NT2/D1 (cell line): Measurements from ENCODE around the gene SPATA46.
"Not testable (repeated sequence)": the region's sequence is repeated elsewhere in the genome, so short reads cannot be mapped to it uniquely, and the experiment has no call there.

Experiments used
- DNase-seq: peaks from one replicate; pipeline ENCODE4 v3.0.0-alpha.2; 2011; ENCODE audit warnings: low read depth, low spot score
- H3K27me3 ChIP-seq: 2 replicates; pipeline ENCODE4 v1.6.0; 2011; ENCODE audit warnings: mild to moderate bottlenecking; ENCODE audit not compliant: insufficient read length, insufficient read depth
- H3K36me3 ChIP-seq: 2 replicates; pipeline ENCODE4 v1.6.1; 2011; ENCODE audit warnings: mild to moderate bottlenecking, low read length, mixed read lengths; ENCODE audit not compliant: insufficient read depth, insufficient read length
- H3K4me1 ChIP-seq: 2 replicates; pipeline ENCODE4 v1.5.1; 2011; ENCODE audit not compliant: insufficient read depth, insufficient read length
- H3K4me3 ChIP-seq: 2 replicates; pipeline ENCODE4 v1.5.1; 2011; ENCODE audit warnings: low read depth; ENCODE audit not compliant: insufficient read length
- H3K9ac ChIP-seq: 2 replicates; pipeline ENCODE4 v1.6.0; 2011; ENCODE audit warnings: low read depth; ENCODE audit not compliant: insufficient read length
- H3K9me3 ChIP-seq: 2 replicates; pipeline ENCODE4 v1.5.1; 2011; ENCODE audit warnings: mild to moderate bottlenecking, low read length; ENCODE audit not compliant: insufficient read depth
- SUZ12 ChIP-seq: IDR thresholded peaks from 2 replicates; pipeline ENCODE4 v1.6.1; 2011; ENCODE audit not compliant: insufficient read length, insufficient read depth; ENCODE audit errors: extremely low read depth
- YY1 ChIP-seq: IDR thresholded peaks from 2 replicates; pipeline ENCODE4 v1.6.1; 2011; ENCODE audit not compliant: insufficient read length, insufficient read depth
- ZNF274 ChIP-seq: IDR thresholded peaks from 2 replicates; pipeline ENCODE4 v1.6.1; 2011; ENCODE audit warnings: mild to moderate bottlenecking, low read depth, low read length

Gene SPATA46, protein sequence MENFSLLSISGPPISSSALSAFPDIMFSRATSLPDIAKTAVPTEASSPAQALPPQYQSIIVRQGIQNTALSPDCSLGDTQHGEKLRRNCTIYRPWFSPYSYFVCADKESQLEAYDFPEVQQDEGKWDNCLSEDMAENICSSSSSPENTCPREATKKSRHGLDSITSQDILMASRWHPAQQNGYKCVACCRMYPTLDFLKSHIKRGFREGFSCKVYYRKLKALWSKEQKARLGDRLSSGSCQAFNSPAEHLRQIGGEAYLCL

GRCh38 chr1:162376691-162377090 is at the start of gene SPATA46:
Gene SPATA46, minus strand, starts transcription at chr1:162376854. Its CDS starts 64 bp downstream, at chr1:162376790.
- TF ChIP-seq YY1 (no peak), ZNF274 (no peak), SUZ12 (no peak)
- Histone ChIP-seq H3K36me3 (no peaks in the 10 kb centered on the region), H3K27me3 (no peaks in the 10 kb centered on the region), H3K9me3 (no peaks in the 10 kb centered on the region), H3K9ac (no peak within 1 kb of the TSS), H3K4me3 (no peak within 1 kb of the TSS), H3K4me1 (peaks cover 8% of the 10 kb centered on the region)
- no peak for DNase-seq

GRCh38 chr1:162422662-162423375 is 46.2 kb upstream of the SPATA46 start:
- no peaks in the 10 kb centered on the region for H3K4me1 ChIP-seq
- no peaks in the 10 kb centered on the region for H3K27me3 ChIP-seq
- H3K4me3 ChIP-seq, result no peak overlapping the region
- no peaks in the 10 kb centered on the region for H3K9me3 ChIP-seq
- no peaks in the 10 kb centered on the region for H3K36me3 ChIP-seq
- DNase-seq, result no peak
- TF ChIP-seq SUZ12 (no peak), ZNF274 (no peak), YY1 (no peak)
- H3K9ac ChIP-seq, result no peak overlapping the region

DNA sequence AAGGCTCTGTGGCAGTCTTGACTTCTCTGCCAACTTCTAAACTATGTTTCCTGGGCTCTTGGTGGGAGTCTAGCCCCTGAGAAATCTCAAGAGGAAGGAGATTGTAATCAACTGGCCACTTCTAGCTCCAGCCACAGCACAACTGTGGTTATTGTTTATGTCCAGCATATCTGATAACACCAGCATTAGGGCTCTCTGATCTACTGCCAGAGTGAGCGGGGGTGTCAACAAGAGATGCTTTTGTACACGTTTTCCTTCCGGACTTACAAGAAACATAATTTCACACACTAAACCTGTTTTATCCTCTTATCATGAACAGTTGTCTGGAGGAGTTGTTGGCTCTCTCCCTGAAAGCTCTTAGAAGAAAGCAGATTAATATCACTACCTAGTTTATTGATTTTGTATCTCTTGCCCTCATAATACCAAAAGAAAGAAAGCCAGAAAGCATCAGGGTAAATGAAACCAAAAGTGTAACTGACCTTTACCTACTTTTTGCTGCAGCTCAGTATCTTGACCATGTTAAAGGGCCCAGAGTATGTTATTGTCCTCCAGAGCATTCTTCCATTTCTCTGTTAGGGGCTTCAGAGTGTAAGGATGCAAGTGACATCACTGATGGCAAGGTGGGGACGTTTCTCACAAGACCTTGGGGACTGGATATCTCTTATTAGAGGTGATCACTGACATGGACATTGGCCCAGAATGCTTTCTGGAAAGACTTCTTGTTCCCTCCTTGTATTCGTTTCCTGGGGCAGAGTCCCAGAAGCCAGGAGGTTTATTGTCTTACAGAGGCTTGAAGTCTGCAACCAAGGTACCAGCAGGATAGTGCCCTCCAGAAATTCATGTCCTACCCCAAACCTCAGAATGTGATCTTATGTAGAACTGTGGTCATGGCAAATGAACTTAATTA is 44.9 kb upstream of the SPATA46 start:
- Histone ChIP-seq H3K9ac (no peak overlapping the region), H3K4me3 (no peak overlapping the region), H3K27me3 (no peaks in the 10 kb centered on the region), H3K9me3 (no peaks in the 10 kb centered on the region), H3K4me1 (no peaks in the 10 kb centered on the region), H3K36me3 (no peaks in the 10 kb centered on the region)
- no peak for TF ChIP-seq SUZ12
- no peak for TF ChIP-seq YY1
- no peak for TF ChIP-seq ZNF274
- no peak for DNase-seq

- Histone ChIP-seq H3K9ac (no peak overlapping the region), H3K4me3 (no peak overlapping the region), H3K4me1 (no peaks in the 10 kb centered on the region), H3K27me3 (no peaks in the 10 kb centered on the region), H3K36me3 (no peaks in the 10 kb centered on the region), H3K9me3 (peaks cover 8% of the 10 kb centered on the region)
- DNase-seq, result no peak
- TF ChIP-seq YY1, result no peak
- no peak for TF ChIP-seq ZNF274
- no peak for TF ChIP-seq SUZ12
These were observed 43.5 kb upstream of the SPATA46 start for GRCh38 chr1:162420120-162420519.

DNA sequence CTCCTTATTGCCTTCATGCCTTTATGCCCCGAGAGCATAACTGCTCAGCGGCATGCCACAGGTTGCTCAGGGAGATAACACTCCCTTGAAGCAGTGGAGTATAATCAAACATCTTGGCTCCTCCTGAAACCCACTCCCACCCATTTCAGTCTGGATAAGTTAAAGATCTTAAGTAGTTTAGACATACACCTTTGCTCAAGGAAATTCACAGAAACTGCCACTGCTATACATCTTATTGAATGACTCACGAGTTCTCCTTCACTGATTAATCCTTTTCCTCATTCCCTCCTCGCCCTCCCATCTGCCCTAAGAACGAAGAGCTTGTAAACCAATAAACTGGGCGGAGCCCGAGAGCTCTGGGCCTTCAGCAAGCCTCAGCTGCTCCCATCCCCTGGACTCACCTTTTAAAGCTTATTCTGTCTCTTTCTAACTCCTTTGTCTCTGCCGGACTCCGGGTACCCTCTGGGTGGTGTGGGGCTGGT is 42.8 kb upstream of the SPATA46 start:
- H3K27me3 ChIP-seq, H3K4me3 ChIP-seq, H3K9ac ChIP-seq, H3K36me3 ChIP-seq, H3K4me1 ChIP-seq, DNase-seq: not testable (repeated sequence)
- peaks cover 12% of the 10 kb centered on the region for H3K9me3 ChIP-seq

- DNase-seq, H3K27me3 ChIP-seq, H3K4me1 ChIP-seq, H3K36me3 ChIP-seq, H3K4me3 ChIP-seq, H3K9ac ChIP-seq: not testable (repeated sequence)
- H3K9me3 ChIP-seq, result peaks cover 12% of the 10 kb centered on the region
These were observed 41.9 kb upstream of the SPATA46 start for GRCh38 chr1:162418584-162418983.

- Histone ChIP-seq H3K36me3 (no peaks in the 10 kb centered on the region), H3K27me3 (no peaks in the 10 kb centered on the region), H3K4me3 (no peak overlapping the region), H3K9me3 (peaks cover 12% of the 10 kb centered on the region), H3K4me1 (no peaks in the 10 kb centered on the region), H3K9ac (no peak overlapping the region)
- DNase-seq, result no peak
- TF ChIP-seq YY1, result no peak
- no peak for TF ChIP-seq SUZ12
- no peak for TF ChIP-seq ZNF274
These were observed 41.0 kb upstream of the SPATA46 start for GRCh38 chr1:162417650-162418049.
